ENCODE measurements around the gene MMP12. TPM values are rescaled to one million over a fixed set of nuclear protein-coding genes. Genes with fewer than 3 reads are reported as not detected.

Gene MMP12
- total RNA-seq (under 1 TPM in 1 of 2 donors, not detected in 1; 0.71 TPM), polyA plus RNA-seq (ENCODE audit: insufficient read length in 6 of 6) (not detected)
- long read RNA-seq, donor 1: 0 reads
- long read RNA-seq, donor 2: 0 reads
- long read RNA-seq, donor 3: 0 reads
- long read RNA-seq, donor 4: 0 reads
- long read RNA-seq, donor 5: 0 reads
- long read RNA-seq, donor 6: 0 reads
- long read RNA-seq, donor 7: 0 reads
- long read RNA-seq, donor 8: 0 reads
- long read RNA-seq, donor 9: 0 reads
- long read RNA-seq, donor 10: 0 reads
- long read RNA-seq, donor 11: 0 reads
- long read RNA-seq, donor 12: 0 reads

DNA sequence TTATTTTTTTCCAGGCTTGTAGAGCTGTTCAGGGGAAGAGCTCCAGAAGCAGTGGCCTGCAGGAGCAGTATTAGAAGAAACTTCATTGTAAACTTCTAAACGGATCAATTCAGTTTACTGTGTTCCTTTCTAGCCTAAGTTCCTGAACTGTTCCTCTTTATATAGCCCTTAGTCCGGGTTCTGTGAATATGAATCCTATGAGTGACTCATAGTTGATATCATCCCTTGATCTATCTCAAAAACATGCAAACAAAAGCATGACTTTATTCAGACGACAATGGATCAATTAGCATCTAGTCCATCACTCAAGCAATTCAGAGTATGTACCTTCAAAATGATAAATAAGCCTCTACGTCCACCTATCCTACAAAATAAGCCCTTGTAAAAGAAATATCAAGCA lies at the start of gene MMP12:
MMP12 (minus strand) TSS at position 131 of the 400 bp plus-strand sequence; CDS start at position 86, 45 bp downstream.
- no peak for ATAC-seq
- no peaks in the 10 kb centered on the region for H3K4me1 ChIP-seq
- TF ChIP-seq, protein P1, sequence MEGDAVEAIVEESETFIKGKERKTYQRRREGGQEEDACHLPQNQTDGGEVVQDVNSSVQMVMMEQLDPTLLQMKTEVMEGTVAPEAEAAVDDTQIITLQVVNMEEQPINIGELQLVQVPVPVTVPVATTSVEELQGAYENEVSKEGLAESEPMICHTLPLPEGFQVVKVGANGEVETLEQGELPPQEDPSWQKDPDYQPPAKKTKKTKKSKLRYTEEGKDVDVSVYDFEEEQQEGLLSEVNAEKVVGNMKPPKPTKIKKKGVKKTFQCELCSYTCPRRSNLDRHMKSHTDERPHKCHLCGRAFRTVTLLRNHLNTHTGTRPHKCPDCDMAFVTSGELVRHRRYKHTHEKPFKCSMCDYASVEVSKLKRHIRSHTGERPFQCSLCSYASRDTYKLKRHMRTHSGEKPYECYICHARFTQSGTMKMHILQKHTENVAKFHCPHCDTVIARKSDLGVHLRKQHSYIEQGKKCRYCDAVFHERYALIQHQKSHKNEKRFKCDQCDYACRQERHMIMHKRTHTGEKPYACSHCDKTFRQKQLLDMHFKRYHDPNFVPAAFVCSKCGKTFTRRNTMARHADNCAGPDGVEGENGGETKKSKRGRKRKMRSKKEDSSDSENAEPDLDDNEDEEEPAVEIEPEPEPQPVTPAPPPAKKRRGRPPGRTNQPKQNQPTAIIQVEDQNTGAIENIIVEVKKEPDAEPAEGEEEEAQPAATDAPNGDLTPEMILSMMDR (IDR thresholded peaks at IDR 0.05): no peak
- no peaks in the 10 kb centered on the region for H3K36me3 ChIP-seq
- no peak within 1 kb of the TSS for H3K27ac ChIP-seq
- H3K27me3 ChIP-seq: no peaks in the 10 kb centered on the region
- no peaks in the 10 kb centered on the region for H3K9me3 ChIP-seq
- no peak within 1 kb of the TSS for H3K4me3 ChIP-seq
- DNase-seq: no peak
- intact Hi-C loops (cut with DNase I): no loop called here

DNA sequence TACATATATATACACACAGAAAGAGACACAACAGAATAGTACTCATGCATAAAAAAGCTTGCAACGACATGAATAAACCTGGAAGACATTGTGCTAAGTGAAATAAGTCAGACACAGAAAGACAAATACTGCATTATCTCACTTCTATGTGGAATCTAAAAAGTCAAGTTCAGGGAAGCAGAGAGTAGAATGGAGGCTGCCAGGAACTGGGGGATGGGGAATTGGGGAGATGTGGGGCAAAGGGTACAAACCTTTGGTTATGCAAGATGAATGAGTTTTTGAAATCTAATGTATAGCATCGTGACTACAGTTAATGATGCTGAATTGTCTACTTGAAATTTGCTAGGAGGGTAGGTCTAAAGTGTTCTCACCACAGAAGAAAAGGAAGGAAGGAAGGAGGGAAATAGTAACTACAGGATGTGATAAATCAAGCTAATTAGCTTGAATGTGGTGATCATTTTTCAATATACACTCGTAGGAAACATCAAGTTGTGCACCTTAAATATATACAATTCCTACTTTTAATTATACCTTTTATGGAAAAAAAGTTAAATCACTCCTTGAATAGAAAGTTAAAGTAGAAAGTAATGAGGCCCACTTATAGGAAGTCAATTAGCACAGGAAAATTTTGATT lies 46.9 kb upstream of the MMP12 start:
- TF ChIP-seq, protein P1 (IDR thresholded peaks at IDR 0.05): no peak
- H3K9me3 ChIP-seq: no peaks in the 10 kb centered on the region
- DNase-seq: no peak
- H3K36me3 ChIP-seq: no peaks in the 10 kb centered on the region
- intact Hi-C loops (cut with DNase I): no loop called here
- no peaks in the 10 kb centered on the region for H3K27me3 ChIP-seq
- no peaks in the 10 kb centered on the region for H3K4me1 ChIP-seq
- ATAC-seq: no peak
- H3K4me3 ChIP-seq: no peak overlapping the region
- H3K27ac ChIP-seq: no peak overlapping the region

DNA sequence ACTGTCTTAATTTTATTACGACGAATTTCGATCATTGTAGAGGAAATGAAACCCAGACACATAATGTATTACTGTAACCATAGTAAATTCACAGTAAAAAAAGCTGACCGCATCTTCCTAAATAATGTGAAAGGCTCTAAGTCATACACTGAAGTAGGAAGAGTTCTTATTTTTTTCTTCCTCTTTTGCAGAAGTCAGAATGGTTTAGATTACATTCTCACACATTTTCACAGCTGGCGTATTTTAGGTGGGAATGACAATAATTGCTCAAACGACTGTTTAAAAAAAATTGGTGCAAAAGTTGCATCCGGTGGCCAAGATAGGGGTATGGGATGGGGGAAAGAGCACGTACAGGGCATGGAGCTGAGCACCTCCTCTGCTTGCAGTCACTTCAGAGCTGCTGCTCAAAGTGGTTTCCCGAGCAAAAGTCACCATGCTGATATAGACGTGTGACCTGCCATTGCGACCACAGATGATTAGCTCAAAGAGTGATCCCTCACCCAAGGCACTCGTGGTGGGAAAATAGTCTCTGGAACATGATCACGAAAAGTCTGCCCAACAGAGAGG lies 45.4 kb upstream of the MMP12 start:
- H3K27ac ChIP-seq: no peak overlapping the region
- no peaks in the 10 kb centered on the region for H3K27me3 ChIP-seq
- DNase-seq (no peak), ATAC-seq (peak; percentile 74)
- H3K4me3 ChIP-seq: no peak overlapping the region
- H3K4me1 ChIP-seq: no peaks in the 10 kb centered on the region
- intact Hi-C loops (cut with DNase I): no loop called here
- H3K36me3 ChIP-seq: no peaks in the 10 kb centered on the region
- H3K9me3 ChIP-seq: no peaks in the 10 kb centered on the region
- TF ChIP-seq, protein P1 (IDR thresholded peaks at IDR 0.05): no peak

DNA sequence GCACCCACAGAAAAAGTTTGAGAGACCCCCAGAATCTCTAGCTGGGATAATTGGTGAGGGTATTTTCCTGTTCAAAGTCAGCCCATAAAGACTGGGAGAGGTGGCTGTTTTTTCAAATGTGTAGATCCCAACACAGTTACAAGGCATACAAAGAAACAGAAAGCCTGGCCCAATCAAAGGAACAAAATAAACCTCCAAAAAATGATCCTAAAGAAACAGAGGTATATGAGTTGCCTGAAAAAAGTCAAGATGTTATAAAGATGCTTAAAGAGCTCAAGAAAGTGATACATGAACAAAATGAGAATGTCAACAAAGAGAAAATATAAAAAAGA lies 40.2 kb upstream of the MMP12 start:
- Histone ChIP-seq H3K27me3 (no peaks in the 10 kb centered on the region), H3K4me3 (no peak overlapping the region), H3K36me3 (no peaks in the 10 kb centered on the region), H3K4me1 (no peaks in the 10 kb centered on the region), H3K9me3 (no peaks in the 10 kb centered on the region), H3K27ac (no peak overlapping the region)
- DNase-seq: no peak
- TF ChIP-seq, protein P1 (IDR thresholded peaks at IDR 0.05): peak in 1 of 2 donors; percentile 0
- no peak for ATAC-seq
- intact Hi-C loops (cut with DNase I): no loop called here

DNA sequence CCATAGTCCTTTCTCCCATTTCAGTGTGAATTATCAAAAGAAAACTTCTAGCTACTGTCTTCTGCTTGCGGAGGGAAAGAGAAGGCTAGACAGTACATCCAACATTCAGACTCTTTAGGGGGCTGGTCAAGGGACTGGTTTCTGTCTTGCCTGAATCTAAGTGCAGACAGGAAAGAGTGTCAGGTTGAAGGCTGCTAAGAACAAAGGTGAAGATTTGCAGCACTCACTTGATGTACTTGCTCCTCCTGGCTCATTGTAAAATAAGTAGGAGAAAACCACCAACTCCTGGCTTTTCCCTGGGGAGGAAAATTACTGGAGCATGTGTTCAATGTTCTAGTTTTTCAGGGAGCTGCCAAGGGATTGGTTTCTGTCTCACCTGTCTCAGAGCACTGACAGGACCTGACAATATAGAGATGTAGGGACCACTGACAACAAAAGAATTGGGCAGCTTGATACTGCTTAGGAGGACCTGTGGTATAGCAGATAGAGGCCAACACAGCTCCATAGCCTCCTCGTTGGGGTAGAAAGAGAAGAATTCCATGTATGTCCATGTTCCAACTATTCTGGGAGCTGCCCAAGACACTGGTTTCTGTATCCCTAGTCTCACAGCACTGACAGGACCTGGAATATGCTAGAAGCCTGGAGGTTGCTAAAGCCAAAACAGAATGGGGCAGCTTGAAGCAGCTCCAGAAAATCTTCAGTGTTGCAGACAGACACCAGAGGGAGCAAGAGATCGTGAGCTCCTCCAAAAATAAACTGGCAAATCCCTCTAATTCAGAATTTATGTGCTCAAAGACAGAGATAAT lies 39.7 kb upstream of the MMP12 start:
- no peaks in the 10 kb centered on the region for H3K4me1 ChIP-seq
- no peaks in the 10 kb centered on the region for H3K36me3 ChIP-seq
- TF ChIP-seq, protein P1 (IDR thresholded peaks at IDR 0.05): peak; percentile 36 to 39
- H3K27me3 ChIP-seq: no peaks in the 10 kb centered on the region
- intact Hi-C loops (cut with DNase I): no loop called here
- no peaks in the 10 kb centered on the region for H3K9me3 ChIP-seq
- H3K27ac ChIP-seq: no peak overlapping the region
- ATAC-seq: peak; percentile 67
- peak in 2 of 4 donors; percentile 18 to 39 for DNase-seq
- H3K4me3 ChIP-seq: no peak overlapping the region
